ENCODE results near the gene FABP2. TPM values are rescaled to one million over a fixed set of nuclear protein-coding genes. Genes with fewer than 3 reads are reported as not detected.
"Not testable (repeated sequence)": the region's sequence is repeated elsewhere in the genome, so short reads cannot be mapped to it uniquely, and the experiment has no call there.

Gene FABP2
- not detected for polyA plus RNA-seq

DNA sequence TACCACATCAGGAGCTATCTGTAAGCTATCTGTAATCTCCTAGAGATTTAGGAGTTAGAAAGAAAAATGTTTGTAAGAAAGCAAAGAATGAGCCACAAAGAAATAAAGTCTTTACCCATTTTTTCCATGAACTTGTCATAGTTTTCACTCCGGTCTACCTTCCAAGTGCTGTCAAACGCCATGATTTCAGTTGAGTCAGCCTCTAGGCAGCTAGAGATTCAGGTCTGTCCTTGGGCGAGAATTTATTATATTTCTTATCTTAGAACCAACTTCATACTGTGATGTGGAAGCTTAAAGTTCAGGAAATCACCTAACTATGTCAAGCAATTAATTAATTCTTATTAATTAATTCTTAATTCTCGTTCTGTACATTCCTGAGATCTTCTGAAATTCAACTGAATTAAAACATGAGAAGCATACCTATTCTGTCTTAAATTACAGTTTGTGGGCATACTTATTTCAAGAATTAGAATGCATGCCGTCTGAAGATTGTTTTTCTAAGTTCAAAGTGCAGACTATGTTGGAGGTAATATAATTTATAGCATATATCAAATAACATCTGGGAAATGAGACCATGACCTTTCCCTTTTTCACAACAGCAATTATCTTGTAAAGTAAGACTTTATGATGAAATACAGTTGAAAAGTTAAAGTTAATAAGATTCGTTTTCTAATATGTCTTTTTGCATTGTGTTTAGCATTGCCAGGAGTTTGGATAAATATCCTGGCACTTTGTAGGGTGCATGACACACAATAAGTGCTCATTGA, at the start of gene FABP2:
TSS of gene FABP2 (minus strand) at position 218 of the 767 bp plus-strand sequence. CDS start at position 182, 36 bp downstream.
- H3K4me3 Mint-ChIP-seq: no peak within 1 kb of the TSS
- H3K36me3 Mint-ChIP-seq: no peaks in the 10 kb centered on the region
- H3K4me1 Mint-ChIP-seq: no peaks in the 10 kb centered on the region
- no peaks in the 10 kb centered on the region for H3K9me3 Mint-ChIP-seq
- H3K27me3 Mint-ChIP-seq: peaks cover 5% of the 10 kb centered on the region
- H3K27ac Mint-ChIP-seq: no peak within 1 kb of the TSS

DNA sequence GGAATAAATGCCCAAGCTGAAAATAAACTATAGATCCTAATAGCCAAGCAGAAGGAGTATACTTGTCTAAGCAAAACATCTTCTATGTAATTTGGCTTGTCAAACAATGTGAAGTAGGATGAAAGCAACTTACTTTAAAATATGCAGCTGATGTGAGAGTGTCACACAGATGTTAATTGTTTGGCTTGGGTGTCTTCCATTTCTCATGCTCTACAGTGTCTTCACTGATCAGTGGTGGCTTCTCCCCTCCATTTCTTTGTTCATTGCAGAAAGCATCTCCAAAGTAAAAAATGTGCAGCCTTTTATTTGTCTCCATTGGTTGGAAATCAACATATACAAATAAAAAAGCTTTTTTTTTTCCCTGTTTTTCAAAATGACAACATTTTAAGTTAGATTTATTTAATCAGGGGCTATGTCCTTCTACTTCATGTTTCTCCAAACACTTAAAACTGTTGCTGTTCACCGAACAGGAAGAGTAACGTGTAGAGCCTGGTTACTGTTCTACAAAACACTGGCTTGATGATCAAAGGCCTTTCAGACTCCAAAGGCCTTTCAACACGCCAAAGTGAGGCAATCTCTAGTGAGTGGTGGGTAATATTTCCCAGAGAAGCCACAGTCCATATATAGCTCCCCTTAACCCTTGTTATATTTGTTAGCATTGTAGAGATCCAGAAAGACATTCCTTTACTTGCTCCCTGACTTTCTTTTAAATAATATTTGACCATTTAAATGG, 49.2 kb upstream of the FABP2 start:
- peak overlapping the region in 2 of 4 donors; percentile 45 to 63 for H3K4me3 Mint-ChIP-seq
- not testable (repeated sequence) for H3K27ac Mint-ChIP-seq, H3K27me3 Mint-ChIP-seq, H3K9me3 Mint-ChIP-seq, H3K36me3 Mint-ChIP-seq
- peaks cover 10 to 18% (median 13%) of the 10 kb centered on the region in 3 donors for H3K4me1 Mint-ChIP-seq

DNA sequence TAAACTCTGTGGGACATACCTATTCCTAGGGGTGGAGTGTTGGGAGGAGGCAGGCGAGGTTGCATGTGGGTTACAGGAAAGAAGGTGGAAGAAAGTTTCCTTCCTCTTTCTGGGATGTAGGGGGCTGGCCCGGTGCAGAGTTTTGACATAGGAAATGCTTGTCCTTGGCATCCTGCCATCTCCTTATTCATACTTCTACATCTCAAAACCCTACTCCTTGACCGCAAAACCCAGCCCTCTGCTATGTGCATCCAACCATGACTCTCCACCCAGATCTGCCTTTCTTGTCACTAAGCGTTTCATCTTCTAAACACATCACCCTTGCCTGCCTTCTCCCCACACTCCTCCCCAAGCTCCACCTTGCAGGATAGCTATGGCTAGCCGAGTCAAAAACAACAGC, 48.5 kb upstream of the FABP2 start:
- Mint-ChIP-seq H3K27ac (peak overlapping the region in 1 of 3 donors; percentile 84), H3K4me1 (peaks cover 10 to 18% (median 13%) of the 10 kb centered on the region in 3 donors), H3K4me3 (peak overlapping the region in 2 of 4 donors; percentile 45 to 63)
- H3K27me3 Mint-ChIP-seq, H3K9me3 Mint-ChIP-seq, H3K36me3 Mint-ChIP-seq: not testable (repeated sequence)

DNA sequence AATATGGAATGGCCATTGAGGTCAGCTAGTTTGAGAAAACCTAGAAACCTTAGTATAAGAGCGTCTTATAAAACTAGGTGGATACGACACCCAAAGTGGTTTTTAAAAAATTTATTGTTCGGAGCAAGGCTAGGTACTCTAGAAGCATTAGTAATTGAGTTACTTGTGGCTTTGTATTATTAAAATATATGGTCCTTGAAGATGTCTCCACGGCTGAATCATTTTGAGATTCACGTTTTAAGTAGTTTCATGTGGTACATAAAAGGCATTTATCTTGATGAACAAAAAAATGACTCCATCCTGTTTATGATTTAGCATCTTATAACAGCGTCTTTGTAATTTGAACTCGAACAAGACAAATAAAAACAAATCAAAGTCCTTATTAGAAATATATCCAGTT, 44.9 kb upstream of the FABP2 start:
- peaks cover 10 to 18% (median 11%) of the 10 kb centered on the region in 3 donors for H3K4me1 Mint-ChIP-seq
- H3K36me3 Mint-ChIP-seq, H3K27me3 Mint-ChIP-seq, H3K27ac Mint-ChIP-seq, H3K9me3 Mint-ChIP-seq, H3K4me3 Mint-ChIP-seq: not testable (repeated sequence)

- not testable (repeated sequence) for H3K27ac Mint-ChIP-seq, H3K36me3 Mint-ChIP-seq, H3K4me3 Mint-ChIP-seq, H3K27me3 Mint-ChIP-seq, H3K9me3 Mint-ChIP-seq, H3K4me1 Mint-ChIP-seq
Observed at GRCh38 chr4:119364203-119364602, 42.3 kb upstream of the FABP2 start.

GRCh38 chr4:119363372-119363771, 41.4 kb upstream of the FABP2 start:
- not testable (repeated sequence) for H3K27me3 Mint-ChIP-seq, H3K4me1 Mint-ChIP-seq, H3K36me3 Mint-ChIP-seq, H3K4me3 Mint-ChIP-seq, H3K9me3 Mint-ChIP-seq, H3K27ac Mint-ChIP-seq

- H3K27me3 Mint-ChIP-seq, H3K9me3 Mint-ChIP-seq, H3K27ac Mint-ChIP-seq, H3K4me1 Mint-ChIP-seq, H3K36me3 Mint-ChIP-seq, H3K4me3 Mint-ChIP-seq: not testable (repeated sequence)
Observed at GRCh38 chr4:119362413-119362812, 40.5 kb upstream of the FABP2 start.

GRCh38 chr4:119359873-119360272, 37.9 kb upstream of the FABP2 start:
- H3K4me1 Mint-ChIP-seq, H3K9me3 Mint-ChIP-seq, H3K27me3 Mint-ChIP-seq, H3K36me3 Mint-ChIP-seq, H3K27ac Mint-ChIP-seq, H3K4me3 Mint-ChIP-seq: not testable (repeated sequence)

DNA sequence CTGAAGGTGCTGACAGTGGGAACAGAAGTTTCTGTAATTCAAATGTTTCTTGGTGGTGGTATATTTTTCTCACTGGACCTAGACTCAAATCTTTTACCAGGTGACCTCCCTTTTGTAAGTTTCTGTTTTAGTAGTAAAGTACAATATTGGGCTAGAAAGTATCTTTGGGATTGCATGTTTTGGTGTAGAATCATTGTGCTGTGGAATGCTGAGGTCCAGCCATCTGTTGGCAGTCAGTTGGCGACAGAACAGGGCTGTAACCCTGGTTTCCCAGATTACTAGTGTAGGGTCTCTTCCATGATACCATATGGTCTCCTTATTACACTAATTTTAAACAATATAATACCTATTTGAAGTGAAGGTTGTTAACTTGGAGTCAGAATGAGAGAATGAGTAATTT, 34.9 kb upstream of the FABP2 start:
- H3K27me3 Mint-ChIP-seq: not testable (repeated sequence)

GRCh38 chr4:119356041-119356440, 34.1 kb upstream of the FABP2 start:
- H3K9me3 Mint-ChIP-seq, H3K4me1 Mint-ChIP-seq, H3K4me3 Mint-ChIP-seq, H3K36me3 Mint-ChIP-seq, H3K27ac Mint-ChIP-seq, H3K27me3 Mint-ChIP-seq: not testable (repeated sequence)

More for the DNA sequence above, 34.9 kb upstream of the FABP2 start:
- H3K27ac Mint-ChIP-seq, H3K4me3 Mint-ChIP-seq, H3K9me3 Mint-ChIP-seq, H3K4me1 Mint-ChIP-seq, H3K36me3 Mint-ChIP-seq: not testable (repeated sequence)

- not testable (repeated sequence) for H3K27ac Mint-ChIP-seq, H3K4me1 Mint-ChIP-seq, H3K9me3 Mint-ChIP-seq, H3K36me3 Mint-ChIP-seq, H3K27me3 Mint-ChIP-seq, H3K4me3 Mint-ChIP-seq
Observed at GRCh38 chr4:119353364-119353763, 31.4 kb upstream of the FABP2 start.

GRCh38 chr4:119348169-119348568, 26.2 kb upstream of the FABP2 start:
- H3K4me1 Mint-ChIP-seq, H3K4me3 Mint-ChIP-seq, H3K27me3 Mint-ChIP-seq, H3K27ac Mint-ChIP-seq, H3K9me3 Mint-ChIP-seq, H3K36me3 Mint-ChIP-seq: not testable (repeated sequence)

- not testable (repeated sequence) for H3K27me3 Mint-ChIP-seq, H3K36me3 Mint-ChIP-seq, H3K4me3 Mint-ChIP-seq, H3K9me3 Mint-ChIP-seq, H3K4me1 Mint-ChIP-seq, H3K27ac Mint-ChIP-seq
Observed at GRCh38 chr4:119343293-119343692, 21.4 kb upstream of the FABP2 start.

DNA sequence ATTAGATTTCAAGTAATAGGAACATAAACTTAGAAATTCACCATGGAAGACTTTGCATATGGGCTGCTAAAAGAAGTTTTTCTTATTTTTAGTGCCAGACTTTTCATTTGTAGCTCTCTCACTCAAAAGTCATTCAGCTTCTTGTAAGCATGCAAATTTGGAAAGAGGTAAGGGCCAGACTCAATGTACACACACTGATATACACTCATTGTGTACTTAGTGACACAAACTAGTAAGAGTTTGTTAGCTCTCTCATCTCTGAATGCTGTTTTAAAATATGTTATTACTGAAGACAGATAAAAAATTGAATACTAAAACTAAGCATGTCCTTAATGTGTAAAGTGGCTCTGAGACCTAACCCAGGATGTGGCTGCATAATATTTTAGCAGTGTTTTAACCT, 18.0 kb upstream of the FABP2 start:
- not testable (repeated sequence) for H3K36me3 Mint-ChIP-seq, H3K4me1 Mint-ChIP-seq, H3K27me3 Mint-ChIP-seq, H3K4me3 Mint-ChIP-seq, H3K27ac Mint-ChIP-seq, H3K9me3 Mint-ChIP-seq

DNA sequence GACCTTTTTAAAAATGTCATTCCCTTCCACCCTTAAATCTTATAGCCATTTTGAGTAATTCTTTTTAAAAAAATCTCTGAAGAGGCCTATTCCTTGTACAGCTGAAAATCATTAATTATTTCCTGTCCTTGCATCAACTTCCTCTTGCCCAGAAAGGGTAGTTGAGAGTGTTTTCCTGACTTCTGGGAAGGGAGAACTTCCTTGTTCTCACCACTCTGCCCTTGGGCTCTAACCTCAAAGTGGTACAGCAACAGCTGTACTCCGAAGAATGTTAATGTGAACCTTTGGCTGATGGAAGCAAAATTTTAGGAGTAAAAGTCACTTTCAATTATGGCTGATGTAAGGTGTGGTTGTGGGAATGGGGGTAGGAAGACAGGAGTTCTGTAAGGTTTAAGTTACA, 15.1 kb upstream of the FABP2 start:
- no peak overlapping the region for H3K4me3 Mint-ChIP-seq
- H3K36me3 Mint-ChIP-seq: peaks cover 2% of the 10 kb centered on the region
- H3K27me3 Mint-ChIP-seq: no peaks in the 10 kb centered on the region
- no peaks in the 10 kb centered on the region for H3K9me3 Mint-ChIP-seq
- peaks cover 0 to 2% (median 0%) of the 10 kb centered on the region in 3 donors for H3K4me1 Mint-ChIP-seq
- no peak overlapping the region for H3K27ac Mint-ChIP-seq

DNA sequence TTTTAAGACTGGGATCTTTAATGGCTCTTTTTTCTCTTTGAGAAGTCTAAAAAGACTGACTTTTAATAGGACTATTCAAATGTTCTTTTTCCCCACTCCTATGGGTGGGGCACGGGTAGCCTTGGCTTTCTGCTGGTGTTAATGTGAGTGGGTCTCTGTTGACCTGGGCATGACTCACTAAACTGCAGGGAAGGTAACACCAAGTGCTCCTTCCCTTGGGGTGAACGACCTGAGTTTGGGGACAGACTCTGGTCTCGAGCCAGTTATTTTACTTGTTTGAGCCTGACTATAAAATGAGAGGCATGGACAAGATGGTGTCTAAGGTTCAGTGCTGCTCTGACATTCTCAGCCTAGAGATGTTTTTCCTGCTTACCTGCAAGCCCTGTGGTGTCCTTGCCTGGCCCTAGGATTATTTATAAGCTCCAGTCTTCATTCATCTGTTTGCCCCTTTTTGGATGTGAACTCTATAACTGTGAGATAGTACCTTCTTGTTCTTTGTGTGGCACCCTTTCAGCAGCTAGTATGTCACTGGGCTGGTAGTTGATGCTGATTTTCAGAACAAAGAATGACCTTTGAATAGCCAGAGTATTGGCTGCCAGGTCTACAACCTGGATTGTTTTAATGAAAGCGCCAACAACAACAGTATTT, 14.5 kb upstream of the FABP2 start:
- H3K36me3 Mint-ChIP-seq, H3K27ac Mint-ChIP-seq, H3K4me1 Mint-ChIP-seq, H3K4me3 Mint-ChIP-seq, H3K27me3 Mint-ChIP-seq, H3K9me3 Mint-ChIP-seq: not testable (repeated sequence)
